SK-N-SH treated with all-trans-retinoic acid at 6 μM for 48 hours (cell line): ENCODE measurements around the gene THSD8.

Experiments
- ARNTL ChIP-seq: fragments of 450-650 bp; formaldehyde crosslinking; IDR thresholded peaks from 2 replicates; pipeline ENCODE4 v1.5.0; 2020; ENCODE audit warnings: low read depth, mild to moderate bottlenecking, moderate library complexity, borderline replicate concordance
- SNAI2 ChIP-seq: fragments of 250-450 bp; sonication (Bioruptor Pico); IDR thresholded peaks from 2 replicates; pipeline ENCODE4 v1.5.0; 2020; ENCODE audit warnings: mild to moderate bottlenecking, moderate library complexity

DNA sequence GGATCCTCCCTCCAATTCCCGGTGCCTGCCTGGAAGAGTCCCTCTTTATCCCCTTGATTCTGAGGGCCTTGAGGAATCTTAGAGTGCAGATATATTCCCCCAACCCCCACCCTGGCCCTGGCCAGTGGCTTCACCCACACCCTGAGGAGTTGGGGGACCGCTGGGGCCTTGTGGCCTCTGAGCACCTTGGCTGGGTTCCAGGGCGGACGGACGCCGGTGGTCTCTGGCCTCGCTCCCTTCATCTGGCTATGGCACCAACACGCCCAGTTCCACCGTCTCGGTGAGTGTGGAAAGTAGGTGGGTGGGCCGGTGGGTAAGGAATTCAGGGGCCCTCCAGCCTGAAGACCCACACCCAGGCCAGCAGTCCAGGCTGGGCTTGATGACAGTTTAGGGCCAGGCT lies 41.5 kb downstream of the THSD8 start:
- TF ChIP-seq SNAI2 (CRISPR knock-in tag) (no peak), ARNTL (no peak)
